ENCODE data around the gene RPP38.

RPP38 gene

GRCh38 chr10:15113766-15114165, 16.6 kb downstream of the RPP38 start:
- DNase-seq: no peak

- DNase-seq: no peak
Measured at GRCh38 chr10:15116225-15116624, 19.1 kb downstream of the RPP38 start.

- no peak for DNase-seq
Measured at GRCh38 chr10:15118615-15119014, 21.5 kb downstream of the RPP38 start.

- no peak for DNase-seq
Measured at GRCh38 chr10:15120523-15120922, 23.4 kb downstream of the RPP38 start.

- no peak for DNase-seq
Measured at GRCh38 chr10:15121707-15122106, 24.6 kb downstream of the RPP38 start.

- DNase-seq: no peak
Measured at GRCh38 chr10:15122477-15123030, 25.4 kb downstream of the RPP38 start.

- DNase-seq: no peak
Measured at GRCh38 chr10:15123749-15124184, 26.6 kb downstream of the RPP38 start.

GRCh38 chr10:15124190-15124589, 27.0 kb downstream of the RPP38 start:
- DNase-seq: no peak

GRCh38 chr10:15124908-15125307, 27.8 kb downstream of the RPP38 start:
- DNase-seq: no peak

GRCh38 chr10:15131330-15131729, 34.2 kb downstream of the RPP38 start:
- DNase-seq: no peak

GRCh38 chr10:15136129-15137035, 39.2 kb downstream of the RPP38 start:
- no peak for DNase-seq

- no peak for DNase-seq
Measured at GRCh38 chr10:15137036-15137359, 39.8 kb downstream of the RPP38 start.

- DNase-seq: no peak
Measured at GRCh38 chr10:15137636-15138035, 40.5 kb downstream of the RPP38 start.

- peak; percentile 39 for DNase-seq
Measured at GRCh38 chr10:15140698-15141097, 43.5 kb downstream of the RPP38 start.

- peak; percentile 2 for DNase-seq
Measured at GRCh38 chr10:15141136-15142054, 44.2 kb downstream of the RPP38 start.

- no peak for DNase-seq
Measured at GRCh38 chr10:15144788-15145187, 47.6 kb downstream of the RPP38 start.

- no peak for DNase-seq
Measured at GRCh38 chr10:15146366-15146765, 49.2 kb downstream of the RPP38 start.

GRCh38 chr10:15147594-15148392, 50.6 kb downstream of the RPP38 start:
- DNase-seq: no peak

- DNase-seq: no peak
Measured at GRCh38 chr10:15149042-15149771, 52.1 kb downstream of the RPP38 start.

- DNase-seq: no peak
Measured at GRCh38 chr10:15150563-15150962, 53.4 kb downstream of the RPP38 start.

GRCh38 chr10:15152556-15152955, 55.4 kb downstream of the RPP38 start:
- no peak for DNase-seq

Data from NCI-H524 treated with DMSO at 0.1 percent for 48 hours (cell line).